Stimulated activated CD8-positive, alpha-beta memory T cell treated with anti-CD3 and anti-CD28 coated beads, Interleukin-12 subunit alpha, Interleukin-12 subunit beta, amount 100 ng/mL, for 4 hours (primary cell): ENCODE results near the gene COL5A1.

Experiments
- DNase-seq: peaks from one replicate; pipeline ENCODE4 v3.0.0-alpha.2; 2020; ENCODE audit warnings: low read depth

The COL5A1 gene

GRCh38 chr9:134728801-134729495, 87.3 kb downstream of the COL5A1 start:
- DNase-seq: no peak

GRCh38 chr9:134730011-134730760, 88.6 kb downstream of the COL5A1 start:
- DNase-seq: no peak

DNA sequence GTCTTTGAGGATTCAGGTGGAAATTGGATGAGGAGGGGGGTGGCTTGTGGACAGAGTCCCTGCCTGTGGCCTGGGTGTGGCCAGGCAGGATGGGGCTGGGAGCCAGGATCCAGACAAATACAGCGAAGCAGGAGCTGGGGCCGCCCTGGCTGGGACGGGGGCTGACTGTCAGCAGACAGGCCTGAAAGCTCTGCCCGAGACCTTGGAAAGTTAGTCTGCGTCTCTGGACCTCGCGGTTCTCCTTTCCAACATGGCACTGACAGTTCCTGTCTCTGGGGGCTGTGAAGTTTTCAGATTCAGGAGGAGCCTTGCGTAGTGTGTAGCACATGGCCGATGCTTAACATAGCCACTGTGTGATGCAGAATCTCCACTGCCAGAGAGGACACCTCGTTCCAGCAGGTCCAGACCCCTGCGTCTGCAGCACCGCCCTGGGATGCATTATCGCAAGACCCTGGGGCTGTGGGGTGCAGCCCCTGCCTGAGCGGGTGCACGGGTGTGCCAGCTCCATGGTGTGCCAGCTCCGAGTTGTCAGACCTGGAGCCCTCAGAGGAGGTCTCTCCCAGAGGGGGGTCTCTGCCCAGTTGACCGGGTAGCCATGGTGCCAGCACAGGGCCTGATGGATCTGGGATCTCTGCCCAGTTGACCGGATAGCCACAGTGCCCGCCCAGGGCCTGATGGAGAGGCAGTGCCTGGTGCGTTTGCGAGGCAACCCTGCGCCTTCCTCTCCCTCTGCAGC, 89.3 kb downstream of the COL5A1 start:
- DNase-seq: no peak

DNA sequence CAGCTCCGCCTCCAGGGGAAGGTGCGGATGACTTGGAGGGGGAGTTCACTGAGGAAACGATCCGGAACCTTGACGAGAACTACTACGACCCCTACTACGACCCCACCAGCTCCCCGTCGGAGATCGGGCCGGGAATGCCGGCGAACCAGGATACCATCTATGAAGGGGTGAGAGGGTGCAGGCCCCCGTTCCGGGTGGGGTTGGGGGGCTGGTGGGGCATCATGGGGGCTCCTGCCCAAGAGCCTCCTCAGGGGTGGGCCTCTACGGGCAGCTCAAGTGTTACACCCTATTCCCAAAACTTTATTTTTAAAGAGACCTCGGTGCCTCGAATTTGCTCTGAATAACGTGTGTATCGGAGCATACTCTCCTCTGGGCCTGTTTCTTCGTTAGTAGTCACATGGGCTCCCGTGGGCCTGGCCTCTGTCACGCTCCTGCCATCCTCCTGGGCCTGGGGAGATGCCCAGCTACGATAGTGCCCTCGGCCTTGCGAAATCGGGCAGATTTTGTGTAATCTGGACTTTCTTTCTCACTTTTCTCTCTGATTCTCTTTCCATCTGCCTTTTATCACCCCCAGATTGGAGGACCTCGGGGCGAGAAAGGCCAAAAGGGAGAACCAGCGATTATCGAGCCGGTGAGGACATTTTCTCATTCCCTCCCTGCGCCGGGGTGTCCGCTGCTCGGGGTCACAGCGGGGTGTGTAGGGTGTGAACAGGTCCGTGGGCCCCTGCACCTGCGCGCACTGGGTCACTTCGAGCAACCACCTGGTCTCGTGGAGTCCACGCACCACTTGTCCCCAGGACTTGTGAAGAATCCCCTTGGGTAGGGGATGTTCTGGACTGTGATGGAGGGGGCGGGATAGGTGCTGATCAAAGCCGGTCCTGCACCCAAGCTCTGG, 90.1 kb downstream of the COL5A1 start:
- DNase-seq: no peak

DNA sequence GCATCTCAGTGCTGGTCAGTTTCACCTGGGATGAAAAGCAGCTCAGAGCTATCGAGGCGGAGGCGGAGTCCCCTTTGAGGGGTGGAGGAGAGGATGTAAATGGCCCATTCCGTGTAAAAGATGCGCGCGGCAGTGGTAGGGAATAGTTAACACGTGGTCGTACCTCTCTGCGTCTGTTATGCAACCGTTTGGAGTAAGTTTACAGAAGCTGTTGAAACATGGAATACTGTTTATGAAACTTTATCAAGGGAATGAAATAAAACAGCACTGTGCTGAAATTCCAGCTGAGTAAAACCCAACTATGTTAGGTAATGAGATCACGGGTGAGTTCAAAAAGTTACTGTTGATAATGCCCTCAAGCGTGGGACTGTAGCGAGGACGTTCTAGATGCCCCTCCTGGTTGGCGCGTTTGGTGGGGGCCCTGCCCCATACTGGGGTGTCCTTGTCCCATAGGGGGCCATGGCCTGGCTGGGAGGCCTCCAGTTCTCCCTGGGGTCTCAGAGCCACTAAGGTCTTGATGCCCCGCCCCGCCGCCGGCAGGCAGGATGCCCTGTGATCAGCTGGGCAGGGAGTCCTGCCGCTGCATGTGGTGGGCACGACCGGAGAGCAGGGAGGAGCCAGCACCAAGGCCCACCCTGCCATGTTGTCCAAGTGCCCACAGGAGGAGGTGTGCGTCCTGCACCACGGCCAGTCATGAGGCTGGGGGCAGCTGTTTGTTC, 90.9 kb downstream of the COL5A1 start:
- DNase-seq: no peak

- DNase-seq: no peak
These were observed 92.1 kb downstream of the COL5A1 start for GRCh38 chr9:134733480-134734232.

- no peak for DNase-seq
These were observed 92.7 kb downstream of the COL5A1 start for GRCh38 chr9:134734270-134734669.

DNA sequence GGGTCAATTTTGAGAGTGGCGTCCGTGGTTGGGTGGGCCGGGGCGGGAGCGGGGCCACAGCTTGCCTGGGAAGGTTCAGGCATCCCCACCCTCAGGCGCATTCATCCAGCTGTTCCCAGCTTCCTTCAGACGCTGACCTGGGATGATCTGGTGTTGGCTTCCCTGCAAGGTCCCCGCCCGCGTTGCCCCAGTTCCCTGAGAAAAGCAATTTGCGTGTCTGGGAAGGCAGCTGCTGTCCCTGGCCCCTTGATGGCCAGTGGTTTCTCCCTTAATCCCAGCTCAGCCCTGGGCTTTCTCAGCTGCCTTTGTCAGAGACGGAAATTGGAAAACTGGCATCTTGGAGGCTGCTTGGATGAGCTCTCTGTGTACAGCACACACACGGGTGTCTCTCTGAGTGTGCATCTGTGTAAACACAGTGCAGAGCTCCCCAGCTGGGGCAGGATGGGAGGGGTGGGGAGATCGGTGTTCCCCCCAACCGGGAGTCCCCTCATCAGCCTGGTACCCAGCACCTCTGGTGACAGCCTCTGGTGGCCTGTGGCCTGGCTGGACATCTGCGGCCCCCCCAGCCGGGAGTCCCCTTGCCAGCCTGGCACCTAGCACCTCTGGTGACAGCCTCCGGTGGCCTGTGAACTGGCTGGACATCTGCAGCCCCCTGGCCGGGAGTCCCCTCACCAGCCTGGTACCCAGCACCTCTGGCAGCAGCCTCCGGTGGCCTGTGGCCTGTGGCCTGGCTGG, 94.0 kb downstream of the COL5A1 start:
- DNase-seq: no peak

DNA sequence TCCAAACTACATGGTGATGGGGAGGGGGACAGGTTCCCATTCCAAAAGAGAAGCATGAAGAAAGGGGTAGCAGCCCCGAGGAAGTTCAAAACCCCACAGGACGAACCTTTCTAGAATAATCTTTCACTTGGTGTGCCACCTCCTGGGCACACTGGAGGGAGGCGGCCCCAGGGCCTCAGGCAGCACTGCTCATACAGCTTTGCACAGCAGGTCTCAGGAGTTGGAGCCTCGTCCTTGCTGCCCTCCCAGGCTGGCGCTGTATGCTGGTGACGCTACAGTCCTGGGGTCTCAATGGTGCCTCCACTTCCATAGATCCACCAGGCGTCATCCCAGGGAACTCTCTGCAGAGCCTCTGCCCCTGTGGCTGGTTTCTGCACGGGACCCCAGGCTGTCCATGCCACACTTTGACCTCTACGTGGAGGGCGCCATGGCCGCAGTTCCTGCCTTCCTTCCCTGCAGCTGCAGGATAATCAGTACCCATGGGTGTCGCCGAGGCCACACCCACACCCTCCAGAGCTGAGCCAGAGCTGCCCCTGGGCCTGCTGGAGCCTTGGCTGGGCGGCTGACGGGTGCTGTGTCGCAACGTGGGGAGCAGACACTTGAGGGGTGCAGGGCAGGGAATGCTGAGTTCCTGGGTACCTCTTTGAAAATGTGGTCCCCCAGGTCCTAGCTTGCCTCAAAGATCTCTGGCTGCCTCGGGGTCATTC, 95.3 kb downstream of the COL5A1 start:
- DNase-seq: no peak

DNA sequence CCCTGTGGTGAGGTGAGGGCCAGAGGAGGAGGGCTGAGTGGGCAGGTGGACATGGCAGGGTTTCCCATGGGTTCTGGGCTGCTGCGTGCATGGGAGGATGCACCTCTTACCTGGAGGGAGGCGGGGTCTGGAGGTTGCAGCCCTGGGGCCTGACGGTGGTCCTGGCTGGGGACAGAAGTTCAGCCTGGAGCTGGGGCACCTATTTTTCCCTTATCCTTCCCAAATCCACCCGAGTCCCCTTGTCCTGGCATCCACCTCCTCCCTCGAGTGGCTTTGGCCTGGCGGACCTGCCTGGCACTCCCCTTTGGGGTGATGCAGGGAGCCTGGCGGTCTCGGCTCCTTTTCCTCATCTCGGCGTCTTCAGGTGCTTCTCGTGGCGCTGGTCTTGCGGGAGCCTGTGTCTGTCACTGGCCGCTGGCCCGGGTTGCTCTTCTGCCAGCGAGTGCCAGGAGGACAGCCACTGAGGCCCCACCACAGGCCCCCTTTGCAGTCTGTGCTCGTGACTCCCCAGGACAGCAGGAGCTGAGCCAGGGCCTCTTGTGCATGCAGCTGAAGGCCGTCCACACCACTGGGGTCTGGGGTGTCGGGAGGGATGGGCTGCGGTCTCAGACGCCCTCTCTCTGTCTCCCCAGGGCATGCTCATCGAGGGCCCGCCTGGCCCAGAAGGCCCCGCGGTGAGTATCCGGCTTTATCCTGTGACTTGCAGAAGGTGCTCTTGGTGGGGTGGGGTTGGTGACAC, 96.4 kb downstream of the COL5A1 start:
- no peak for DNase-seq

DNA sequence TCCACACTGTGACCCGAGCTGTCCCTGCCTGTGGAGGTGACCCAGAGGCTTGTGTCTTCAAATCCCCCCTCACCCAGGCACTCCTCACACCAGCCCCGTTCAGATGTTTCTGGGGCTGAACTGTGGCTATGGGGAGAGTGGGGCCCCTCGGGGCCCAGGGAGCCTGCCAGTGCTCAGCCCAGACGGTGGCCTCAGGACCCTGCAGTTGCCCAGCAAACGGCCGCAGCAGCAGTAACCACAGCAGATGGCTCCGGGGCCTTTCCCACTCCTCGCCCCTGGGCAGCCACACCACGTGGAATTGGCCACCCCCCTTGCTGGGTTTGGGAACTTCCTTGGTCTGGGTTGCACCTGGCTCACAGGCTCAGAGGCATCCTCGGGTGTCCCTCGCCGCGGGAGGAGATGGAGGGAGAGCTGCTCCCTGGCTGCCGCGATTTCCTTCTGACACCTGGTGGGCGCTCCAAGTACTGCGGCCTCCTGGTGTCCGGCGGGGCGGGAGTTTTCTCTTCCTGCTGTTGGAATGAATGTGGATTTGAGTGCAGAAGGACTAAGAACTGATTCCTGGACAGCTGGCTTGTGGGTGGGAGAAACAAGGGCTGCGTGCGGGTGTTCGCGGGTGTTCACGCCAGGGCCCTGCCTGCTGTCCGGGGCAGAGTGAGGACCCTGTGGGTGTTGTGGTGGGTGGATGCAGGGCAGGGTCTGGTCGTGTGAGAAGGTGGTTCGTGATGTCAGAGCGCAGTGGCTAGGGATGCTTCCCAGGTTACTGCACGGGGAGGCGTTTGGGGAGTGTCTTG, 97.5 kb downstream of the COL5A1 start:
- DNase-seq: no peak

DNA sequence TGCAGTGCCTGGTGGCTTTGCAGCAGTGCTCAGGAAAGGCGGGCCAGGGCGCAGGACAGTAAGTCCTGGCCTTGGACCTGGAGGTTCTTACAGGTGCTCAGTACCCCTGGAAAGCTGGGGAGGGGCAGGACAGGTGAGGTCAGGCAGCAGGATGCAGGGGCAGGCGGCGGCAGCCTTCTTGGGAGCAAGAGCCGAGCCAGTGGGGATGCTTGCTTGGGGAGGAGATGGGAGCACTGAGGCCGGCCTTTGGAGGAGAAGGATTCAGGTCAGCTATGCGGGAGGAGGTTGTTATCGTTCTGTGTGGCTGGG, 98.0 kb downstream of the COL5A1 start:
- no peak for DNase-seq

DNA sequence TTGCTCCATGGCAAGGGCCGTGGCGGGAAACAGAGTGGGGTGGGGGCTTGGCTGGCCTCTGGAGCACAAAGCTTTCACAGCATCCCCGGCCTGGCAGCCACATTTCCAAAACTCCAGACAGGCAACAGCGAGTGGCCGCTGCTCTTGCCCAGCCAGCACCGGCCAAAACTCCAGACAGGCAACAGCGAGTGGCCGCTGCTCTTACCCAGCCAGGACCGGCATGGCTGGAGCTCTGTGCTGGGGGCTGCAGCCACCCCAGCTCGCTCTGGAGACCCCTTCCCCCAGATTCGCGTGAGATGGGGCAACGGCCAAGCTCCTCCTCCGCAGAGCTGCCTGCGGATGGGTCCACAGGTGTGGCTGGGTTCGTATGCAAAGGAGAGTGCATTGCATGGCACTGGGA, 98.5 kb downstream of the COL5A1 start:
- no peak for DNase-seq

GRCh38 chr9:134741846-134742245, 100.2 kb downstream of the COL5A1 start:
- DNase-seq: no peak

DNA sequence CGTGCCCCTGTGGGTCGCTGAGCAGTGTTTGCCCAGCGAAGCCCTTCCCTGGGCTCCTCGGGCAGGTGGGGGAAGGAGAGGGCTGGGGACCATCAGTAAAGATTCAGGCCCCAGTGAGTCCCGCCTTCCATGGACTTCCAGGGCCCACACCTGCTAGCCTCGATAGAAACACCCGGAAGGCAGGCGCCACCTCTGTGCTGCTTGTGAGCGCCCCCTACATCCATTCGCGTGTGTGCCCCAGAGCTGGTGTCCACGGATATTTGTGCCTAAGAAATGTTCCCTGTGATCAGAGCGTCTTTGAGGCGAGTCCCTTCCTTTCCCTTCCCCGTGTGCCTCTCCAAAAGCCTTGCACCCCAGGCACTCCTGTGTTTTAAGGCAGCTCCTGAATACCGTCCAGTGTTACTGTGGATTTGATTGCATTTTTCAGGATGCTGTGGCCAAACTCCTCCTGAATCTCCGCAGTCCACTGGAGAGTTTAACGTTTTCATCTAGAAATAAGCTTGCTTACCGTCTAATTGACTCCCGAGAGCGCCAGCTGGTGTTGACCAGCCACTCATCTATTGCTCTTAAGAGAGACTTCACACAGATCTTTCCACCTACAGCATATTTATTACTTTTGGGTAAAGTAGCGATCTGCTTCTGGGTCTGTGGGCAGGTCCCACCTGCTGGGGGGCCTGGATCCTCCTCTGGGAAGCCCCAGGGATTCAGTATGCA, 101.4 kb downstream of the COL5A1 start:
- DNase-seq: no peak

GRCh38 chr9:134743853-134744252, 102.2 kb downstream of the COL5A1 start:
- no peak for DNase-seq
